ENCODE data around the gene HPCAL1.

DNA sequence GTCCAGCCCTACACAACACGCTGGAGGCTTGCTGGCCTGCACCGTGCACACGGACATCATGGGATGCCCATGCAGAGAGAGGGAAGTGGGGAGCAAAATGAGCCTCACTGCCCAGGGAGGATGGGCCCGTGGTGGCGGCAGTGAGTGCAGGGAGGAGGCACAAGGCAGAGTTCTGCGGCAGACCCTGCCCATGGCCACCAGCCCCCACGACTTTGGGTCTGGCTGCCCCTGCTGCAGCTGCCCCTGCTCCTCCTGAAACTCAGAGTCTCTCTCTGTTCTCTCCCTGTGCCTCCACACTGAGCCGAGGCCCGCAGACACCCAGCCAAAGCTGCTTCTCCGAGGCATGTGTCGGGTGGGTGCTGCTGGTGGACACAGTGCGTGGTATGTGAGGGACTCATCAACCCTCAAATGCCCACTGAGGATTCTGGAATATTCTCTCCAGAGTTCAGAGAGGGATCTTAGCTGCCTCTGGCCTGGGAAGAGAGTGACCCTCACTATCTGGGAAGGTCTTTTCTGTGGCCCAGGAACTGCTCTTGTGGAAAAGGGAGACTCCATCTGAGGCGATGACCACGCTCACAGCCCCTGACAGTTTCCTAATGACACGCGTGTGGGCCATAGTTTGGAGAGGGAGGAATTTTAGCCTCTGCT is 45.1 kb upstream of the HPCAL1 start:
- TF ChIP-seq CTCF (IDR thresholded peaks at IDR 0.05) (no peak), EZH2 (IDR thresholded peaks at IDR 0.05; ENCODE audit: borderline replicate concordance, insufficient read depth, low read depth, low read length, poor library complexity, severe bottlenecking) (no peak)
